Endothelial cell of umbilical vein (primary cell): ENCODE measurements around the gene LRIT2. TPM values are rescaled to one million over a fixed set of nuclear protein-coding genes. Genes with fewer than 3 reads are reported as not detected.

Source experiments
- BruUV-seq: library from RNA; stranded (reverse); fragments of 400-500 nt; replicated peaks from 2 replicates; lab custom pipeline; 2021; lab: Mats Ljungman, UMichigan
- CTCF ChIA-PET: fragments of 300-600, 350-600 bp; sonication (Branson Sonifier 250); formaldehyde crosslinking; loops from one replicate; lab custom pipeline; 2021; ENCODE audit warnings: antibody characterized with exemption, inconsistent platforms; lab: Charles Lee
- POLR2A ChIA-PET: fragments of 300-600, 350-600 bp; sonication (Branson Sonifier 250); formaldehyde crosslinking; loops from one replicate; lab custom pipeline; 2021; ENCODE audit warnings: antibody characterized with exemption, inconsistent platforms; lab: Charles Lee
- DNase-seq: peaks from one replicate; pipeline ENCODE4 v3.0.0-alpha.2; 2011; ENCODE audit warnings: low read depth, low spot score
- FAIRE-seq: peaks from 2 replicates; lab custom pipeline; 2011; peaks lifted over from hg19 to GRCh38; lab: Jason Lieb, UNC
- H2AFZ ChIP-seq: 2 replicates; pipeline ENCODE4 v1.6.0; 2012; ENCODE audit warnings: low read depth, low read length, control low read depth, inconsistent platforms
- H3K27ac ChIP-seq: 2 replicates; pipeline ENCODE4 v1.5.1; 2011; ENCODE audit warnings: low read depth, mild to moderate bottlenecking, control low read depth, low read length, moderate library complexity; ENCODE audit not compliant: insufficient read depth
- H3K27me3 ChIP-seq, 2 experiments: 2 replicates each; pipeline versions ENCODE4 v1.6.0 to v1.6.1; 2011; ENCODE audit warnings: low read length in 2 of 2, mixed read lengths in 1 of 2; ENCODE audit not compliant: control insufficient read depth in 2 of 2, insufficient read depth in 2 of 2
- H3K36me3 ChIP-seq, 2 experiments: 2 replicates in 1 of 2; 3 replicates in 1 of 2; pipeline ENCODE4 v1.5.1; 2011; ENCODE audit warnings: low read length in 2 of 2, mild to moderate bottlenecking in 1 of 2, moderate library complexity in 1 of 2; ENCODE audit not compliant: control insufficient read depth in 2 of 2, insufficient read depth in 2 of 2; ENCODE audit errors: extremely low read depth in 1 of 2
- H3K4me1 ChIP-seq: 3 replicates; pipeline ENCODE4 v1.5.1; 2011; ENCODE audit warnings: mild to moderate bottlenecking, low read length; ENCODE audit not compliant: control insufficient read depth, insufficient read depth; ENCODE audit errors: extremely low read depth
- H3K4me2 ChIP-seq: 2 replicates; pipeline ENCODE4 v1.6.1; 2011; ENCODE audit warnings: low read length, control low read depth, mixed read lengths; ENCODE audit not compliant: insufficient read depth
- H3K4me3 ChIP-seq, 3 experiments: fragments of 200-600 bp in 1 of 3; sonication (generic), shearing (Covaris generic) in 1 of 3; replicated peaks in 1 of 3; 2 replicates each; pipeline ENCODE4 v1.5.1; 2011 to 2016; ENCODE audit warnings: control low read depth in 3 of 3, low read length in 3 of 3, mild to moderate bottlenecking in 2 of 3, inconsistent platforms in 1 of 3, low read depth in 1 of 3, moderate library complexity in 1 of 3; ENCODE audit not compliant: insufficient read depth in 1 of 3
- H3K79me2 ChIP-seq: 2 replicates; pipeline ENCODE4 v1.6.0; 2012; ENCODE audit warnings: low read length, inconsistent platforms; ENCODE audit not compliant: control insufficient read depth, insufficient read depth
- H3K9ac ChIP-seq: replicated peaks from 2 replicates; pipeline ENCODE3; 2011; ENCODE audit warnings: low read length, control low read depth; ENCODE audit not compliant: insufficient read depth; ENCODE audit errors: extremely low read depth
- H3K9me1 ChIP-seq: replicated peaks from 3 replicates; pipeline ENCODE4 v1.6.0; 2011; ENCODE audit warnings: mild to moderate bottlenecking, low read length; ENCODE audit not compliant: control insufficient read depth, insufficient read depth; ENCODE audit errors: extremely low read depth
- H3K9me3 ChIP-seq: replicated peaks from 2 replicates; pipeline ENCODE4 v1.5.1; 2012; ENCODE audit warnings: low read length, inconsistent platforms; ENCODE audit not compliant: control insufficient read depth, insufficient read depth
- H4K20me1 ChIP-seq: replicated peaks from 2 replicates; pipeline ENCODE3; 2011; ENCODE audit warnings: mild to moderate bottlenecking, low read length; ENCODE audit not compliant: control insufficient read depth, insufficient read depth; ENCODE audit errors: extremely low read depth
- CTCF ChIP-seq, 2 donors: IDR thresholded peaks; 1 replicate in 1 of 2; 2 replicates in 1 of 2; pipeline ENCODE4 v1.5.1; 2011; ENCODE audit warnings: low read length in 2 of 2, mild to moderate bottlenecking in 2 of 2, moderate library complexity in 2 of 2, control low read depth in 1 of 2, inconsistent platforms in 1 of 2, low read depth in 1 of 2; ENCODE audit not compliant: insufficient read depth in 1 of 2; ENCODE audit errors: extremely low read depth in 1 of 2
- EZH2 ChIP-seq: IDR thresholded peaks from 2 replicates; pipeline ENCODE4 v1.6.1; 2012; ENCODE audit warnings: borderline replicate concordance, low read depth, mild to moderate bottlenecking, moderate library complexity, low read length, inconsistent platforms; ENCODE audit not compliant: severe bottlenecking
- FOS ChIP-seq: IDR thresholded peaks from 2 replicates; pipeline ENCODE4 v1.6.1; 2011; ENCODE audit warnings: mild to moderate bottlenecking, low read length, moderate library complexity, borderline replicate concordance; ENCODE audit not compliant: insufficient read depth
- GATA2 ChIP-seq: IDR thresholded peaks from 2 replicates; pipeline ENCODE4 v1.7.0; 2011; ENCODE audit warnings: low read depth, mild to moderate bottlenecking, moderate library complexity, mixed read lengths, low read length; ENCODE audit not compliant: insufficient read length, insufficient read depth
- JUN ChIP-seq: IDR thresholded peaks from 2 replicates; pipeline ENCODE4 v1.6.1; 2011; ENCODE audit warnings: borderline replicate concordance, low read depth; ENCODE audit not compliant: insufficient read length, insufficient read depth
- MAX ChIP-seq: IDR thresholded peaks from 2 replicates; pipeline ENCODE4 v1.6.1; 2011; ENCODE audit not compliant: insufficient read depth, insufficient read length
- MYC ChIP-seq: IDR thresholded peaks from one replicate; pipeline ENCODE4 v1.6.1; 2011; ENCODE audit warnings: mild to moderate bottlenecking, low read depth, low read length
- POLR2A ChIP-seq: IDR thresholded peaks from 2 replicates; pipeline ENCODE4 v1.6.1; 2012; ENCODE audit warnings: low read depth, mild to moderate bottlenecking, control low read depth, low read length
- POLR2AphosphoS5 ChIP-seq: IDR thresholded peaks from 2 replicates; pipeline ENCODE4 v1.6.1; 2012; ENCODE audit warnings: low read depth, mild to moderate bottlenecking, control low read depth, low read length, moderate library complexity; ENCODE audit not compliant: insufficient read depth
- dilution Hi-C: fragments of 300-500 bp; cut with MboI; formaldehyde crosslinking; loops from one replicate; pipeline ENCODE4 v1.15.0; 2019; ENCODE audit warnings: low sequenced_read_pairs; ENCODE audit not compliant: extremely low pct_ligation_motif_present
- intact Hi-C: fragments of 100-400 bp; cut with micrococcal nuclease; formaldehyde crosslinking; loops from one replicate; pipeline ENCODE4 v1.10.0; 2022
- polyA plus RNA-seq, 4 experiments: library from polyadenylated mRNA; depleted of rRNA in 3 of 4; stranded (reverse) in 3 of 4; unstranded in 1 of 4; fragments of >200 nt; gene quantifications; 2 replicates each; pipeline versions ENCODE4 v1.2.1 to v1.2.3, GENCODE V29; 2011 to 2012; ENCODE audit warnings: missing spikeins in 1 of 4
- total RNA-seq: library from RNA; stranded (reverse); gene quantifications from 2 replicates; pipeline ENCODE4 v1.2.3, GENCODE V29; 2021

LRIT2 gene
- total and polyA plus RNA-seq, 2 donors (not counting 3 experiments of a cell fraction or from before 2014, with no cell fraction given), result not detected

GRCh38 chr10:84232376-84232775 lies 7.0 kb upstream of the LRIT2 start:
- no TSS peak for BruUV-seq
- dilution Hi-C loops, result no loop called here
- no peak for FAIRE-seq

GRCh38 chr10:84230359-84230758 lies 5.0 kb upstream of the LRIT2 start:
- H3K9me1 ChIP-seq, result no peaks in the 10 kb centered on the region
- intact Hi-C loops, result no loop called here
- H3K9ac ChIP-seq, result no peak overlapping the region
- no peak overlapping the region for H2AFZ ChIP-seq
- CTCF ChIA-PET, result no interaction called here
- POLR2A ChIA-PET, result no interaction called here
- dilution Hi-C loops, result no loop called here
- H4K20me1 ChIP-seq, result no peaks in the 10 kb centered on the region
- H3K27ac ChIP-seq, result no peak overlapping the region
- no peaks in the 10 kb centered on the region for H3K27me3 ChIP-seq
- DNase-seq (no peak), FAIRE-seq (no peak)
- H3K79me2 ChIP-seq, result no peaks in the 10 kb centered on the region
- TF ChIP-seq CTCF (IDR thresholded peaks at IDR 0.05; ENCODE audit: extremely low read depth in 1 of 2, insufficient read depth in 1 of 2, low read depth in 1 of 2, low read length in 2 of 2) (no peak), JUN (no peak), FOS (no peak), MYC (no peak), POLR2AphosphoS5 (no peak), POLR2A (no peak), MAX (no peak), EZH2 (no peak), GATA2 (no peak)
- no peak overlapping the region for H3K4me2 ChIP-seq
- no peak overlapping the region for H3K4me3 ChIP-seq
- no TSS peak for BruUV-seq
- no peaks in the 10 kb centered on the region for H3K9me3 ChIP-seq
- no peaks in the 10 kb centered on the region for H3K36me3 ChIP-seq
- H3K4me1 ChIP-seq, result no peaks in the 10 kb centered on the region

More at GRCh38 chr10:84232376-84232775, 7.0 kb upstream of the LRIT2 start:
- Histone ChIP-seq H3K36me3 (no peaks in the 10 kb centered on the region), H2AFZ (no peak overlapping the region), H3K4me3 (no peak overlapping the region), H3K79me2 (no peaks in the 10 kb centered on the region), H3K9me3 (no peaks in the 10 kb centered on the region), H3K27me3 (no peaks in the 10 kb centered on the region), H4K20me1 (no peaks in the 10 kb centered on the region), H3K4me1 (no peaks in the 10 kb centered on the region), H3K9me1 (no peaks in the 10 kb centered on the region), H3K27ac (no peak overlapping the region), H3K4me2 (no peak overlapping the region), H3K9ac (no peak overlapping the region)
- ChIA-PET POLR2A (no interaction called here), CTCF (interaction anchor here (1.2 to 1.3 kb wide), 2 partner anchors 22 to 305 kb away, joined by 3 read pairs; no protein-coding TSS in a partner anchor)
- no peak for DNase-seq
- TF ChIP-seq MAX, result no peak
- intact Hi-C loops, result no loop called here
